H1 (cell line): ENCODE data around the gene DUSP7. TPM values are rescaled to one million over a fixed set of nuclear protein-coding genes. Genes with fewer than 3 reads are reported as not detected.

ENCODE experiments used
- ATF2 ChIP-seq: IDR thresholded peaks from 2 replicates; pipeline ENCODE4 v1.6.1; 2012; ENCODE audit warnings: low read length, inconsistent platforms
- CTBP2 ChIP-seq: IDR thresholded peaks from 2 replicates; pipeline ENCODE4 v1.7.0; 2011; ENCODE audit warnings: borderline replicate concordance, mild to moderate bottlenecking, moderate library complexity, mixed read lengths, low read length; ENCODE audit not compliant: insufficient read depth, insufficient read length
- E2F6 ChIP-seq: IDR thresholded peaks from 2 replicates; pipeline ENCODE4 v1.6.1; 2012; ENCODE audit warnings: inconsistent platforms
- RBBP5 ChIP-seq: IDR thresholded peaks from 2 replicates; pipeline ENCODE4 v1.7.1; 2012; ENCODE audit warnings: low read depth, mild to moderate bottlenecking, inconsistent platforms, low read length, moderate library complexity, borderline replicate concordance
- polyA plus RNA-seq, 7 experiments: library from polyadenylated mRNA; depleted of rRNA in 3 of 7; stranded (reverse) in 5 of 7; unstranded in 2 of 7; fragments of >200 nt in 5 of 7; fragments of 200-250 nt in 2 of 7; gene quantifications; 1 replicate in 5 of 7; 2 replicates in 1 of 7; 4 replicates in 1 of 7; pipeline versions ENCODE4 v1.2.1 to v1.2.3, GENCODE V29; 2011 to 2013; ENCODE audit warnings: missing spikeins in 2 of 7, mixed read lengths in 2 of 7
- total RNA-seq: library from RNA; stranded (reverse); fragmentation: NEBNext Ultra II Directional; extraction: Animal tissue kit (Norgen Biotek cat#: 25700); gene quantifications from 2 replicates; pipeline ENCODE4 v1.2.1, GENCODE V29; 2021
- TF ChIP-seq, protein P1 (sequence below), 3 experiments: IDR thresholded peaks; 1 replicate in 2 of 3; 2 replicates in 1 of 3; pipeline versions ENCODE4 v1.5.1 to v1.6.1; 2011; ENCODE audit warnings: low read length in 3 of 3, mild to moderate bottlenecking in 3 of 3, inconsistent platforms in 2 of 3, low read depth in 1 of 3, moderate library complexity in 1 of 3; ENCODE audit not compliant: insufficient read depth in 1 of 3; ENCODE audit errors: control extremely low read depth in 1 of 3

The DUSP7 gene
- total and polyA plus RNA-seq, 2 of the 8 experiments (the other 6 are each of a cell fraction or from before 2014, with no cell fraction given), result 19.4 to 24.9 TPM

GRCh38 chr3:52044869-52045619, 11.3 kb downstream of the DUSP7 start (continued):
- TF ChIP-seq CTBP2 (no peak), RBBP5 (no peak), E2F6 (no peak), ATF2 (no peak)
- TF ChIP-seq, protein P1, sequence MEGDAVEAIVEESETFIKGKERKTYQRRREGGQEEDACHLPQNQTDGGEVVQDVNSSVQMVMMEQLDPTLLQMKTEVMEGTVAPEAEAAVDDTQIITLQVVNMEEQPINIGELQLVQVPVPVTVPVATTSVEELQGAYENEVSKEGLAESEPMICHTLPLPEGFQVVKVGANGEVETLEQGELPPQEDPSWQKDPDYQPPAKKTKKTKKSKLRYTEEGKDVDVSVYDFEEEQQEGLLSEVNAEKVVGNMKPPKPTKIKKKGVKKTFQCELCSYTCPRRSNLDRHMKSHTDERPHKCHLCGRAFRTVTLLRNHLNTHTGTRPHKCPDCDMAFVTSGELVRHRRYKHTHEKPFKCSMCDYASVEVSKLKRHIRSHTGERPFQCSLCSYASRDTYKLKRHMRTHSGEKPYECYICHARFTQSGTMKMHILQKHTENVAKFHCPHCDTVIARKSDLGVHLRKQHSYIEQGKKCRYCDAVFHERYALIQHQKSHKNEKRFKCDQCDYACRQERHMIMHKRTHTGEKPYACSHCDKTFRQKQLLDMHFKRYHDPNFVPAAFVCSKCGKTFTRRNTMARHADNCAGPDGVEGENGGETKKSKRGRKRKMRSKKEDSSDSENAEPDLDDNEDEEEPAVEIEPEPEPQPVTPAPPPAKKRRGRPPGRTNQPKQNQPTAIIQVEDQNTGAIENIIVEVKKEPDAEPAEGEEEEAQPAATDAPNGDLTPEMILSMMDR (IDR thresholded peaks at IDR 0.05; ENCODE audit: control extremely low read depth in 1 of 3, insufficient read depth in 1 of 3, low read depth in 1 of 3, low read length in 3 of 3), result peak in 2 of 3 experiments; percentile 56 to 60; a peak in 3 of 4 replicates
